Neuronal stem cell (in vitro differentiated cells): ENCODE data around the gene CEBPZ.

Experiments
- DNase-seq: peaks from one replicate; pipeline ENCODE4 v3.0.0-alpha.2; 2013; ENCODE audit warnings: low spot score
- H2AFZ ChIP-seq: one replicate; pipeline ENCODE4 v1.6.1; 2013; ENCODE audit warnings: mild to moderate bottlenecking, low read length, inconsistent platforms
- H2AK5ac ChIP-seq: 2 replicates; pipeline ENCODE4 v1.6.1; 2013; ENCODE audit warnings: low read depth, mild to moderate bottlenecking, inconsistent platforms, low read length, moderate library complexity, mixed read lengths
- H2BK120ac ChIP-seq: 2 replicates; pipeline ENCODE4 v1.6.1; 2013; ENCODE audit warnings: low read depth, mild to moderate bottlenecking, inconsistent platforms, low read length, moderate library complexity, mixed read lengths
- H2BK12ac ChIP-seq: one replicate; pipeline ENCODE4 v1.6.1; 2013; ENCODE audit warnings: low read length, inconsistent platforms
- H2BK15ac ChIP-seq: 2 replicates; pipeline ENCODE4 v1.6.1; 2013; ENCODE audit warnings: mild to moderate bottlenecking, low read length, inconsistent platforms, mixed read lengths
- H2BK5ac ChIP-seq: one replicate; pipeline ENCODE4 v1.6.1; 2013; ENCODE audit warnings: inconsistent platforms, mild to moderate bottlenecking, low read length, moderate library complexity
- H3K14ac ChIP-seq: one replicate; pipeline ENCODE4 v1.6.1; 2013; ENCODE audit warnings: low read length, inconsistent platforms
- H3K18ac ChIP-seq: 2 replicates; pipeline ENCODE4 v1.6.1; 2013; ENCODE audit warnings: low read length, inconsistent platforms
- H3K23ac ChIP-seq: 2 replicates; pipeline ENCODE4 v1.6.1; 2013; ENCODE audit warnings: low read depth, mild to moderate bottlenecking, mixed read lengths, low read length, inconsistent platforms; ENCODE audit not compliant: poor library complexity
- H3K27ac ChIP-seq: replicated peaks from 3 replicates; pipeline ENCODE4 v1.5.1; 2013; ENCODE audit warnings: low read length, inconsistent platforms
- H3K27me3 ChIP-seq, 3 experiments: 2 replicates each; pipeline ENCODE4 v1.6.1; 2013; ENCODE audit warnings: low read length in 3 of 3, mild to moderate bottlenecking in 2 of 3, inconsistent platforms in 1 of 3, low read depth in 1 of 3, mixed read lengths in 1 of 3, moderate library complexity in 1 of 3; ENCODE audit not compliant: control insufficient read depth in 3 of 3, insufficient read depth in 3 of 3
- H3K36me3 ChIP-seq, 2 donors: replicated peaks in 1 of 2; 2 replicates each; pipeline ENCODE4 v1.6.1; 2013; ENCODE audit warnings: low read length in 2 of 2; ENCODE audit not compliant: control insufficient read depth in 2 of 2, insufficient read depth in 2 of 2
- H3K4ac ChIP-seq: 2 replicates; pipeline ENCODE4 v1.6.1; 2013; ENCODE audit warnings: inconsistent platforms, mild to moderate bottlenecking, low read length, moderate library complexity
- H3K4me1 ChIP-seq, 2 donors: 1 replicate in 1 of 2; 2 replicates in 1 of 2; pipeline ENCODE4 v1.6.1; 2013; ENCODE audit warnings: low read length in 2 of 2, low read depth in 1 of 2; ENCODE audit not compliant: control insufficient read depth in 2 of 2, insufficient read depth in 1 of 2
- H3K4me2 ChIP-seq: one replicate; pipeline ENCODE4 v1.6.1; 2013; ENCODE audit warnings: mild to moderate bottlenecking, low read length, inconsistent platforms; ENCODE audit not compliant: insufficient read depth, poor library complexity, severe bottlenecking
- H3K4me3 ChIP-seq, 2 donors: 2 replicates each; pipeline ENCODE4 v1.5.1; 2013; ENCODE audit warnings: low read length in 2 of 2, mild to moderate bottlenecking in 2 of 2, inconsistent platforms in 1 of 2, moderate library complexity in 1 of 2
- H3K79me1 ChIP-seq: one replicate; pipeline ENCODE4 v1.6.1; 2013; ENCODE audit warnings: low read depth, mild to moderate bottlenecking, inconsistent platforms, low read length, moderate library complexity
- H3K9ac ChIP-seq: one replicate; pipeline ENCODE4 v1.6.1; 2013; ENCODE audit warnings: mild to moderate bottlenecking, low read depth, low read length, inconsistent platforms; ENCODE audit not compliant: poor library complexity
- H3K9me3 ChIP-seq, 2 donors: replicated peaks in 1 of 2; 2 replicates each; pipeline versions ENCODE3 to v1.6.1; 2013; ENCODE audit warnings: low read length in 2 of 2, mild to moderate bottlenecking in 2 of 2, inconsistent platforms in 1 of 2, low read depth in 1 of 2, mixed read lengths in 1 of 2, moderate library complexity in 1 of 2; ENCODE audit not compliant: control insufficient read depth in 2 of 2, insufficient read depth in 1 of 2
- H4K8ac ChIP-seq: one replicate; pipeline ENCODE4 v1.6.1; 2013; ENCODE audit warnings: low read depth, mild to moderate bottlenecking, inconsistent platforms, low read length, moderate library complexity
- H4K91ac ChIP-seq: one replicate; pipeline ENCODE4 v1.6.1; 2013; ENCODE audit warnings: low read length, low read depth, mild to moderate bottlenecking, inconsistent platforms; ENCODE audit not compliant: poor library complexity
- WGBS, 2 donors: extraction: QIAGEN DNeasy Blood & Tissue Kit; methylation state at CpG; one replicate each; pipeline ENCODE4 v1.1.7; 2013; ENCODE audit warnings: missing lambda C conversion rate in 2 of 2, mixed read lengths in 1 of 2; ENCODE audit not compliant: insufficient read length in 2 of 2, insufficient replicate concordance in 1 of 2; ENCODE audit errors: extremely low coverage in 2 of 2; 5-methylcytosine and 5-hydroxymethylcytosine counted together

The CEBPZ gene

GRCh38 chr2:37223131-37223530 is 8.3 kb downstream of the CEBPZ start:
- Histone ChIP-seq H3K4ac (no peak overlapping the region), H2BK120ac (no peak overlapping the region), H3K4me1 (peaks cover 0 to 4% of the 10 kb centered on the region in 2 donors), H3K79me1 (no peaks in the 10 kb centered on the region), H3K18ac (no peak overlapping the region), H3K14ac (no peak overlapping the region), H3K36me3 (peaks cover 13 to 90% of the 10 kb centered on the region in 2 donors), H4K91ac (no peak overlapping the region), H3K4me2 (no peak overlapping the region), H2AFZ (no peak overlapping the region), H3K27ac (no peak overlapping the region), H3K27me3 (no peaks in the 10 kb centered on the region), H3K23ac (no peak overlapping the region), H3K4me3 (no peak overlapping the region), H2BK15ac (no peak overlapping the region), H2AK5ac (no peak overlapping the region), H3K9me3 (no peaks in the 10 kb centered on the region), H4K8ac (no peak overlapping the region), H3K9ac (no peak overlapping the region), H2BK5ac (no peak overlapping the region), H2BK12ac (no peak overlapping the region)
- WGBS, 2 donors = no CpG with 5 or more reads among the region's 4 CpGs
- no peak for DNase-seq

- H3K79me1 ChIP-seq = no peaks in the 10 kb centered on the region
- no peak overlapping the region for H2AK5ac ChIP-seq
- peaks cover 9 to 90% of the 10 kb centered on the region in 2 donors for H3K36me3 ChIP-seq
- no peak overlapping the region for H4K8ac ChIP-seq
- H3K9ac ChIP-seq = no peak overlapping the region
- no peak overlapping the region for H2BK120ac ChIP-seq
- H3K27ac ChIP-seq = no peak overlapping the region
- H2BK5ac ChIP-seq = no peak overlapping the region
- H3K4me1 ChIP-seq = no peaks in the 10 kb centered on the region
- H3K9me3 ChIP-seq = no peaks in the 10 kb centered on the region
- no peak overlapping the region for H3K18ac ChIP-seq
- no peak for DNase-seq
- H3K4me3 ChIP-seq = no peak overlapping the region
- no peak overlapping the region for H3K4ac ChIP-seq
- no peak overlapping the region for H3K14ac ChIP-seq
- no peak overlapping the region for H4K91ac ChIP-seq
- WGBS, 2 donors = no CpG with 5 or more reads among the region's 4 CpGs
- no peak overlapping the region for H2AFZ ChIP-seq
- no peaks in the 10 kb centered on the region for H3K27me3 ChIP-seq
- no peak overlapping the region for H3K4me2 ChIP-seq
- H2BK12ac ChIP-seq = no peak overlapping the region
- H3K23ac ChIP-seq = no peak overlapping the region
- no peak overlapping the region for H2BK15ac ChIP-seq
Measured at GRCh38 chr2:37219046-37219445, 12.3 kb downstream of the CEBPZ start.

- no peak overlapping the region for H3K27ac ChIP-seq
- no peak overlapping the region for H2AFZ ChIP-seq
- H3K4ac ChIP-seq = no peak overlapping the region
- no peaks in the 10 kb centered on the region for H3K27me3 ChIP-seq
- H3K9ac ChIP-seq = no peak overlapping the region
- no peak overlapping the region for H3K18ac ChIP-seq
- H3K79me1 ChIP-seq = no peaks in the 10 kb centered on the region
- H2AK5ac ChIP-seq = no peak overlapping the region
- no peaks in the 10 kb centered on the region for H3K9me3 ChIP-seq
- H2BK120ac ChIP-seq = no peak overlapping the region
- H4K8ac ChIP-seq = no peak overlapping the region
- WGBS, 2 donors = no CpG with 5 or more reads among the region's 1 CpG
- no peak overlapping the region for H3K4me2 ChIP-seq
- H3K23ac ChIP-seq = no peak overlapping the region
- peaks cover 10 to 92% of the 10 kb centered on the region in 2 donors for H3K36me3 ChIP-seq
- no peak overlapping the region for H2BK12ac ChIP-seq
- H3K4me3 ChIP-seq = no peak overlapping the region
- no peaks in the 10 kb centered on the region for H3K4me1 ChIP-seq
- H3K14ac ChIP-seq = no peak overlapping the region
- DNase-seq = no peak
- no peak overlapping the region for H2BK5ac ChIP-seq
- no peak overlapping the region for H4K91ac ChIP-seq
- no peak overlapping the region for H2BK15ac ChIP-seq
Measured at GRCh38 chr2:37215250-37215649, 16.1 kb downstream of the CEBPZ start.

GRCh38 chr2:37211939-37212338 is 19.5 kb downstream of the CEBPZ start:
- H2AFZ ChIP-seq = no peak overlapping the region
- H3K4me3 ChIP-seq = no peak overlapping the region
- no peak overlapping the region for H2BK5ac ChIP-seq
- no peak overlapping the region for H3K9ac ChIP-seq
- no peak overlapping the region for H3K27ac ChIP-seq
- peaks cover 19 to 100% of the 10 kb centered on the region in 2 donors for H3K36me3 ChIP-seq
- H3K4ac ChIP-seq = no peak overlapping the region
- H3K23ac ChIP-seq = no peak overlapping the region
- no peak overlapping the region for H2BK120ac ChIP-seq
- H4K8ac ChIP-seq = no peak overlapping the region
- H3K9me3 ChIP-seq = peaks cover 1 to 17% of the 10 kb centered on the region in 2 donors
- no peaks in the 10 kb centered on the region for H3K79me1 ChIP-seq
- no peak overlapping the region for H4K91ac ChIP-seq
- no peak overlapping the region for H3K18ac ChIP-seq
- no peaks in the 10 kb centered on the region for H3K4me1 ChIP-seq
- no peaks in the 10 kb centered on the region for H3K27me3 ChIP-seq
- no peak overlapping the region for H3K14ac ChIP-seq
- H3K4me2 ChIP-seq = no peak overlapping the region
- no peak overlapping the region for H2BK15ac ChIP-seq
- no peak overlapping the region for H2AK5ac ChIP-seq
- no peak for DNase-seq
- H2BK12ac ChIP-seq = no peak overlapping the region
- WGBS, 2 donors = no CpG with 5 or more reads among the region's 3 CpGs
